GM19025 (cell line): ENCODE results near the gene PGLYRP1.
A peak's percentile ranks its signal among the peaks of the same experiment; 100 is the strongest.

Source experiments
- ATAC-seq: cut with Tn5 transposase; IDR thresholded peaks from one replicate; pipeline ENCODE4 v1.9.1; 2021; ENCODE audit warnings: mild to moderate bottlenecking, low read depth, moderate library complexity; ENCODE audit not compliant: unreplicated experiment

The PGLYRP1 gene

GRCh38 chr19:46033401-46033800 is 10.5 kb upstream of the PGLYRP1 start:
- no peak for ATAC-seq

- no peak for ATAC-seq
Measured at GRCh38 chr19:46032597-46033025, 9.8 kb upstream of the PGLYRP1 start.

GRCh38 chr19:46031781-46032596 is 9.1 kb upstream of the PGLYRP1 start:
- ATAC-seq, result no peak

- ATAC-seq, result no peak
Measured at GRCh38 chr19:46030812-46031550, 8.1 kb upstream of the PGLYRP1 start.

- no peak for ATAC-seq
Measured at GRCh38 chr19:46025835-46026234, 3.0 kb upstream of the PGLYRP1 start.

GRCh38 chr19:46023311-46023779 is 492 bp upstream of the PGLYRP1 start:
- no peak for ATAC-seq

GRCh38 chr19:46022061-46022430 is 807 bp downstream of the PGLYRP1 start:
- ATAC-seq, result no peak

GRCh38 chr19:46021531-46022041 is 1.3 kb downstream of the PGLYRP1 start:
- no peak for ATAC-seq

- no peak for ATAC-seq
Measured at GRCh38 chr19:46020819-46021125, 2.1 kb downstream of the PGLYRP1 start.

- ATAC-seq, result no peak
Measured at GRCh38 chr19:46019270-46019669, 3.6 kb downstream of the PGLYRP1 start.

GRCh38 chr19:46018729-46019251 is 4.1 kb downstream of the PGLYRP1 start:
- no peak for ATAC-seq

- no peak for ATAC-seq
Measured at GRCh38 chr19:46017874-46018675, 4.8 kb downstream of the PGLYRP1 start.

GRCh38 chr19:46017095-46017429 is 5.8 kb downstream of the PGLYRP1 start:
- no peak for ATAC-seq

GRCh38 chr19:46016426-46017094 is 6.3 kb downstream of the PGLYRP1 start:
- ATAC-seq, result peak; percentile 56

- no peak for ATAC-seq
Measured at GRCh38 chr19:46015687-46016425, 7.0 kb downstream of the PGLYRP1 start.

- no peak for ATAC-seq
Measured at GRCh38 chr19:46014941-46015686, 7.7 kb downstream of the PGLYRP1 start.

- ATAC-seq, result no peak
Measured at GRCh38 chr19:46014534-46014933, 8.3 kb downstream of the PGLYRP1 start.

- no peak for ATAC-seq
Measured at GRCh38 chr19:46009530-46010510, 13.0 kb downstream of the PGLYRP1 start.
